ENCODE results near the gene GTSE1.

Gene GTSE1

DNA sequence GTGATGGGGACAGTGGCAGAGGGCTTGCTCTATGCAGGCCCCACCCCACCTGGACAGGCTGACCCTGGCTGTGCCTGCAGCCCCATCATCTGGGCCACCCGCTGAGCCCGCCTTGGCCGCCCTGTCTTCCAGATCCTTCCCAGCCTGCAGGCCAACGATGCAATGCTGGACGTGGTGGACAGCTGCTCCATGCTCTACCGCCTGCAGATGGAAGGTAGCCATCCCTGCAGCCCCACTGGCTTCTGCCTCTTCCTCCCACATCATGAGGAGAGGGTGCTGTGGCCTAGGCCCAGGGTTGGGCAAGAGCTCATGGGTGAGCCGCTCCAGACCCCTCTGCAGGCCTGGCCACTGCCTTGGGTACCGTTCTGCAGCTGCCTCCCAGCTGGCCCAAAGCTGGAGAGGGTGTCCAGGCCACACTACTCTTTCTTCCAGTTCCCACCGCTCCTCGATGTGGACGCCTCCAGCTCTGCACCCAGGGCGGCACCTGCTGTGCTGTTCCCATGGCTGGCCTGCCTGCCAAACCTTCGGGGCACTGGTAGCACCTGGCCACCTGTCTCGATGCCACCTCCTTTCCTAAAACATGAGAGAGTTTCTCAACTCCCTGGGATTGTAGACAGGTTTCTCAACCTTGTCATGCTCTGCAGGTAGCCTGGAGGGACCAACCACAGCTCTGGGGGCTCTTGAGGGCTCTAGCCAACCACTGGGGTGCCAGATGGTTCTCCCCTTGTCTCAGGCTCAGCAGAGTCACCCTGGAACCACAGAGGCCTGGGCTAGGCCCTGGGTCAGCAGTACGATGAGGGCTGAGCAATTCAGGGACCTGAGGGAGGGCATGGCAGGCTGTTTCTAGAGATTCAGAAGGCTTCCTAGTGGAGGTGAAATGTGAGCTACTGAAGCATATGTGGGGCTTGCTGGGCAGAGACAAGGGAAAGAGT is 9.5 kb upstream of the GTSE1 start:
- TF ChIP-seq, protein P1, sequence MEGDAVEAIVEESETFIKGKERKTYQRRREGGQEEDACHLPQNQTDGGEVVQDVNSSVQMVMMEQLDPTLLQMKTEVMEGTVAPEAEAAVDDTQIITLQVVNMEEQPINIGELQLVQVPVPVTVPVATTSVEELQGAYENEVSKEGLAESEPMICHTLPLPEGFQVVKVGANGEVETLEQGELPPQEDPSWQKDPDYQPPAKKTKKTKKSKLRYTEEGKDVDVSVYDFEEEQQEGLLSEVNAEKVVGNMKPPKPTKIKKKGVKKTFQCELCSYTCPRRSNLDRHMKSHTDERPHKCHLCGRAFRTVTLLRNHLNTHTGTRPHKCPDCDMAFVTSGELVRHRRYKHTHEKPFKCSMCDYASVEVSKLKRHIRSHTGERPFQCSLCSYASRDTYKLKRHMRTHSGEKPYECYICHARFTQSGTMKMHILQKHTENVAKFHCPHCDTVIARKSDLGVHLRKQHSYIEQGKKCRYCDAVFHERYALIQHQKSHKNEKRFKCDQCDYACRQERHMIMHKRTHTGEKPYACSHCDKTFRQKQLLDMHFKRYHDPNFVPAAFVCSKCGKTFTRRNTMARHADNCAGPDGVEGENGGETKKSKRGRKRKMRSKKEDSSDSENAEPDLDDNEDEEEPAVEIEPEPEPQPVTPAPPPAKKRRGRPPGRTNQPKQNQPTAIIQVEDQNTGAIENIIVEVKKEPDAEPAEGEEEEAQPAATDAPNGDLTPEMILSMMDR (IDR thresholded peaks at IDR 0.05; ENCODE audit: insufficient read depth, missing control alignments) = no peak
- no peak for DNase-seq (ENCODE audit: insufficient read length, low spot score)
- no peak for FAIRE-seq

DNA sequence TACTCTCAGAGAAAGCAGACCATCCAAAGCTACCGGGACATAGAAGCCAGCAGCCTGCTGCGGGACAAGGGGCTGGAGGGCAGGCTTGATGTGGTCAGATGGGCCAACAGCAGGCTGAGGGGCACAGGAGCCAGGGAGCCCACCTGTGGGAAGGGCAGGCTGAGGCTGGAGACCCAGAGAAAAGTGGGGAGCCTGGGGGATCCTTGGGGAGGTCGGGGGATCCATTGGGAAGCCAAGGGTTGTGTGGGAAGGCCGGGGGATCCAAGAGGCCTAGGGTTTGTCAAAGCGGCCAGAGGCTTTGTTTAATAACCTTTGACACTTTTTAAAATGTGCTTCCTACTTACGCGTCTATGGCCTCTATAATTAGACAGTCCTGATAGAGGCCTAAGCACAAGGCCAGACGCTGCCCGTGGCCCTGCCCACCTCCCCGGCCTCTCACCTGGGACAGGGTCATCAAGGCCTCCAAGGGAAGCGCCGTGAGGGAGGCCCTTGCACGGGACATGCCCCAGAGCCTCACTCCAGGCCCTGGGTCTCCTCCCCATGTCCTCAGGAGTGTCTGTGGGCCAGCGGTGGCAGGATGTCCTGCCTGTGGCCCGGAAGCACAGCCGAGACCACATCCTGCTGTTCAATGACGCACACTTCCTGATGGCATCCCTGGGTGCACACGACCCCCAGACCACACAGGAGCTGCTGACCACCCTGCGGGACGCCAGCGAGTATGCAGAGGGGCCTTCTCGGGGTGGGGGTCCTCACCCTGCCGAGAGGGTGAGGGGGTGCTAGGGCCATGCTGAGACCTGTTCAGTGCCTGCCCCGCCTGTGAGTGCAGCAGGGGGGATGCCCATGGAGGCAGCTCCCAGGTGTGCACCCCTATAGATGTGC is 8.6 kb upstream of the GTSE1 start:
- TF ChIP-seq, protein P1 (IDR thresholded peaks at IDR 0.05; ENCODE audit: insufficient read depth, missing control alignments) = no peak
- DNase-seq (ENCODE audit: insufficient read length, low spot score) (no peak), FAIRE-seq (no peak)

DNA sequence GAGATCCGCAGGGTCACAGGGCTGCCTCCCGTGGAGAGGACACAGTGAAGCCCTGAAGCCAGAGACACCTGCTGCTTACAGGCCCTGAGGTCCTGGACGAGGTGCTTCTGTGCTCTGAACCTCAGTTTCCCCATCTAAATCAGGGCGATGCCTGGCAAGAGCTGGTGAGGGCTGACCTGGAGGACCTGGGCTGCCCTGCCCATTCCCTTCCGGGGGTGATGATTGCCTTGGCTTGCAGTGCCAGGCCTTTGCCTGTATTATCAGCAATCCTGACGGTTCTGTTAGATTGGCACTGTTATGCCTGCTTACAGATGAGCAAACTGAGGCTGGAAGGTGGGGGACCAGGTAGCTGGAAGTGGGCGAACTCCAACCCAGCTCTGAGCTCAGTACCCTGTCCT is 7.8 kb upstream of the GTSE1 start:
- TF ChIP-seq, protein P1 (IDR thresholded peaks at IDR 0.05; ENCODE audit: insufficient read depth, missing control alignments) = no peak
- DNase-seq (ENCODE audit: insufficient read length, low spot score) (no peak), FAIRE-seq (no peak)

DNA sequence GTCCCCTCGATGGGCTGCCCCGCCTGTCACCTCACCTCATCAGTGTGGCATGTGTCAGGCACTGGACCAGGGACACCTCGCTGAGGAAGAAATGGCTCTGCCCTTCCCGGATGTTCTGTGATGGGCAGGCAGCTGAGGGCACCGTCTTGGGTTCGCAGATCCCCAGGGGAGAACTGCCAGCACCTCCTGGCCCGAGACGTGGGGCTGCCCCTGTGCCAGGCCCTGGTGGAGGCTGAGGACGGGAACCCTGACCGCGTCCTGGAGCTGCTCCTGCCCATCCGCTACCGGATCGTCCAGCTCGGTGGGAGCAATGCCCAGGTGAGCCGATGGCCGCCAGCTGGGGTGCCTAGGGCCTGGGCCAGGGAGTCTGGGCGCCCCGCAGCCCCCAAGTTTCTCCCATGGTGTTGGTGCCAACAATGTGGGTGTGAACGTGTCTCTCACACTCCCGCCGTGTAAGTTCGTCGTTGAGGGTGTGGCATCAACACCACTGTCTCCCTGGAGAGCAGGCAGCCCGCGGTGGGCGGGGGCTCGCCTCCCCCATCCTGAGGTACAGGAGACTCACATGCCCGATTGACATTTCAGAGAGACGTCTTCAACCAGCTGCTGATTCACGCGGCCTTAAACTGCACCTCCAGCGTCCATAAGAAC is 7.3 kb upstream of the GTSE1 start:
- DNase-seq (ENCODE audit: insufficient read length, low spot score) (no peak), FAIRE-seq (no peak)
- TF ChIP-seq, protein P1 (IDR thresholded peaks at IDR 0.05; ENCODE audit: insufficient read depth, missing control alignments) = no peak

DNA sequence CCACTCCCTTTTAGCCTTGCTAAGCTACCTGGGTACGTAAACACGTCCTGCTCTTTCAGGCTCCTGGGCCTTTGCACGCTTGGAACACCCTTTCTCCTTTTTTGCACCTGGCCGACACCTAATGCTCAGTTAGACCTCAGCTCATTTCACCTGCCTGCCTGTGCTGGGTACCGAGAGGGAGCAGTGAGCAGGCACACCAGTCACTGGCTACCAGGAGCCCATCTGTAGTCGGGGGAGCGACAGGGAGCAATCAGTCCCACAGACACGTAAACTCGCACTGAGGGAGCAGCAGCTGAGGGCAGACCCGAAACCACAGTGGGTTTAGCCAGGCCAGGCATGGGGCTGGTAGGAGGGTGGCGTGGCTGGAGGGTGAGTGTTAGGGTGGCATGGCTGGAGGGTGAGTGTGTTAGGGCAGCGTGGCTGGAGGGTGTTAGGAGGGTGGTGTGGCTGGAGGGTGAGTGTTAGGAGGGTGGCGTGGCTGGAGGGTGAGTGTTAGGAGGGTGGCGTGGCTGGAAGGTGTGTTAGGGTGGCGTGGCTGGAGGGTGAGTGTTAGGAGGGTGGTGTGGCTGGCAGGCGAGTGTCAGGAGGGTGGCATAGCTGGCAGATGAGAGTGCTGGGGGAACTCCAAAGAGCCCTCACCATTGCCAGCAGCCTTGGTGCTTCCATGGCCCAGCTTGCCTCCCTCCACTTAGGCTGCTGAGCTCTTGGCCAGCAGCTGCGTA is 6.4 kb upstream of the GTSE1 start:
- FAIRE-seq = no peak
- TF ChIP-seq, protein P1 (IDR thresholded peaks at IDR 0.05; ENCODE audit: insufficient read depth, missing control alignments) = no peak
- no peak for DNase-seq (ENCODE audit: insufficient read length, low spot score)

Measured in D721Med (cell line).